Esophagus squamous epithelium (tissue), 5 donors: Measurements from ENCODE around the gene NUDT15. TPM values are rescaled to one million over a fixed set of nuclear protein-coding genes. Genes with fewer than 3 reads are reported as not detected.

Experiments used
- DNase-seq: peaks from one replicate; lab custom pipeline; 2025; lab: John Stamatoyannopoulos, UW
- H3K27ac ChIP-seq, 4 donors: fragments of 200-600 bp; sonication (generic); one replicate each; pipeline ENCODE4 v1.5.1; 2016 to 2019; ENCODE audit warnings: mild to moderate bottlenecking in 1 of 4
- H3K27me3 ChIP-seq, 4 donors: fragments of 200-600 bp; sonication (generic); 1 replicate in 3 of 4; 2 replicates in 1 of 4; pipeline versions ENCODE4 v1.5.1 to v1.6.0; 2017 to 2021; ENCODE audit warnings: antibody characterized with exemption in 1 of 4
- H3K36me3 ChIP-seq, 3 donors: fragments of 200-600 bp; sonication (generic); one replicate each; pipeline ENCODE4 v1.5.1; 2016 to 2019
- H3K4me1 ChIP-seq, 3 donors: fragments of 200-600 bp; sonication (generic); one replicate each; pipeline ENCODE4 v1.5.1; 2017 to 2019
- H3K4me3 ChIP-seq, 4 donors: fragments of 200-600 bp; sonication (generic); 1 replicate in 3 of 4; 2 replicates in 1 of 4; pipeline ENCODE4 v1.5.1; 2016 to 2019; ENCODE audit warnings: mild to moderate bottlenecking in 2 of 4, moderate library complexity in 1 of 4
- H3K9me3 ChIP-seq, 3 donors: fragments of 200-600 bp; sonication (generic); one replicate each; pipeline ENCODE4 v1.5.1; 2016 to 2019
- CTCF ChIP-seq, 6 experiments: fragments of 450-650 bp in 4 of 6; fragments of 200-600 bp in 2 of 6; sonication (generic) in 2 of 6; IDR thresholded peaks; one replicate each; pipeline ENCODE4 v1.5.1; 2016 to 2019; ENCODE audit warnings: antibody characterized with exemption in 6 of 6, mild to moderate bottlenecking in 4 of 6, moderate library complexity in 4 of 6
- POLR2A ChIP-seq, 4 donors: fragments of 450-650 bp; IDR thresholded peaks; one replicate each; pipeline ENCODE4 v1.6.1; 2017; ENCODE audit warnings: antibody characterized with exemption in 4 of 4, mild to moderate bottlenecking in 4 of 4, moderate library complexity in 3 of 4
- WGBS, 2 donors: methylation state at CpG; one replicate each; pipeline ENCODE4 v1.1.5; 2018; 5-methylcytosine and 5-hydroxymethylcytosine counted together
- intact Hi-C: fragments of 100-400 bp; cut with DNase I; formaldehyde crosslinking; loops from one replicate; pipeline ENCODE4 v1.15.0; 2022
- total RNA-seq, 4 donors: library from RNA; depleted of rRNA; stranded (reverse); fragments of >200 nt; gene quantifications; one replicate each; pipeline ENCODE4 v1.1.0, GENCODE V29; 2016
- donor health status: DM: yes; HTN: yes; CAD: no.

Gene NUDT15
- total RNA-seq, 4 donors from 2014 or later: 7.2 to 31.9 (median 18.5) TPM

- H3K27me3 ChIP-seq: no peaks in the 10 kb centered on the region
- no peaks in the 10 kb centered on the region for H3K4me1 ChIP-seq
- H3K36me3 ChIP-seq: peaks cover 11 to 98% (median 17%) of the 10 kb centered on the region in 3 donors
Observed at GRCh38 chr13:48068036-48068435, 30.5 kb downstream of the NUDT15 start.

GRCh38 chr13:48068952-48069351 is 31.4 kb downstream of the NUDT15 start:
- peaks cover 12 to 98% (median 17%) of the 10 kb centered on the region in 3 donors for H3K36me3 ChIP-seq
- 93 to 96% methylated on average over 2 of the region's 2 CpGs for WGBS, 2 donors
- DNase-seq: no peak
- TF ChIP-seq CTCF (IDR thresholded peaks at IDR 0.05) (no peak), POLR2A (IDR thresholded peaks at IDR 0.05) (no peak)
- no peak overlapping the region for H3K27ac ChIP-seq
- H3K27me3 ChIP-seq: no peaks in the 10 kb centered on the region
- intact Hi-C loops: no loop called here
- no peak overlapping the region for H3K4me3 ChIP-seq
- no peaks in the 10 kb centered on the region for H3K4me1 ChIP-seq
- H3K9me3 ChIP-seq: peaks cover 0 to 69% (median 33%) of the 10 kb centered on the region in 3 donors

More at GRCh38 chr13:48068036-48068435, 30.5 kb downstream of the NUDT15 start:
- Histone ChIP-seq H3K9me3 (peaks cover 0 to 66% (median 33%) of the 10 kb centered on the region in 3 donors), H3K4me3 (no peak overlapping the region), H3K27ac (no peak overlapping the region)
- TF ChIP-seq CTCF (IDR thresholded peaks at IDR 0.05): no peak
- DNase-seq: no peak
- intact Hi-C loops: no loop called here

GRCh38 chr13:48069573-48069972 is 32.0 kb downstream of the NUDT15 start:
- TF ChIP-seq POLR2A (IDR thresholded peaks at IDR 0.05): no peak
- TF ChIP-seq CTCF (IDR thresholded peaks at IDR 0.05): no peak
- H3K4me1 ChIP-seq: no peaks in the 10 kb centered on the region
- no peaks in the 10 kb centered on the region for H3K27me3 ChIP-seq
- WGBS, 2 donors: 90 to 95% methylated on average over 1 of the region's 1 CpG
- peaks cover 0 to 69% (median 33%) of the 10 kb centered on the region in 3 donors for H3K9me3 ChIP-seq
- no peak for DNase-seq
- H3K27ac ChIP-seq: no peak overlapping the region
- intact Hi-C loops: no loop called here
- H3K4me3 ChIP-seq: no peak overlapping the region
- peaks cover 12 to 98% (median 17%) of the 10 kb centered on the region in 3 donors for H3K36me3 ChIP-seq

- WGBS, 2 donors: 64 to 80% methylated on average over 5 of the region's 5 CpGs
- H3K36me3 ChIP-seq: peaks cover 16 to 100% (median 17%) of the 10 kb centered on the region in 3 donors
- TF ChIP-seq POLR2A (IDR thresholded peaks at IDR 0.05): no peak
- TF ChIP-seq CTCF (IDR thresholded peaks at IDR 0.05): no peak
- no peak overlapping the region for H3K27ac ChIP-seq
- H3K27me3 ChIP-seq: no peaks in the 10 kb centered on the region
- H3K9me3 ChIP-seq: peaks cover 0 to 69% (median 33%) of the 10 kb centered on the region in 3 donors
- H3K4me3 ChIP-seq: no peak overlapping the region
- no peaks in the 10 kb centered on the region for H3K4me1 ChIP-seq
- no peak for DNase-seq
- intact Hi-C loops: no loop called here
Observed at GRCh38 chr13:48070942-48071341, 33.4 kb downstream of the NUDT15 start.

GRCh38 chr13:48072304-48072703 is 34.8 kb downstream of the NUDT15 start:
- Histone ChIP-seq H3K27me3 (no peaks in the 10 kb centered on the region), H3K9me3 (peaks cover 0 to 60% (median 30%) of the 10 kb centered on the region in 3 donors)
- 77 to 100% methylated on average over 2 to 3 of the region's 3 CpGs for WGBS, 2 donors

More at GRCh38 chr13:48072304-48072703, 34.8 kb downstream of the NUDT15 start:
- TF ChIP-seq CTCF (IDR thresholded peaks at IDR 0.05): no peak
- TF ChIP-seq POLR2A (IDR thresholded peaks at IDR 0.05): no peak
- no peaks in the 10 kb centered on the region for H3K4me1 ChIP-seq
- no peak overlapping the region for H3K4me3 ChIP-seq
- intact Hi-C loops: no loop called here
- no peak overlapping the region for H3K27ac ChIP-seq
- no peak for DNase-seq
- peaks cover 17 to 100% (median 20%) of the 10 kb centered on the region in 3 donors for H3K36me3 ChIP-seq
